SIG-M5 treated with dmso at 0.1 percent for 504 hours (cell line): ENCODE measurements around the gene GRAPL.
"Not testable (repeated sequence)": the region's sequence is repeated elsewhere in the genome, so short reads cannot be mapped to it uniquely, and the experiment has no call there.

Experiments
- DNase-seq: peaks from one replicate; lab custom pipeline; 2025; ENCODE audit not compliant: unreplicated experiment; lab: John Stamatoyannopoulos, UW

Gene GRAPL

DNA sequence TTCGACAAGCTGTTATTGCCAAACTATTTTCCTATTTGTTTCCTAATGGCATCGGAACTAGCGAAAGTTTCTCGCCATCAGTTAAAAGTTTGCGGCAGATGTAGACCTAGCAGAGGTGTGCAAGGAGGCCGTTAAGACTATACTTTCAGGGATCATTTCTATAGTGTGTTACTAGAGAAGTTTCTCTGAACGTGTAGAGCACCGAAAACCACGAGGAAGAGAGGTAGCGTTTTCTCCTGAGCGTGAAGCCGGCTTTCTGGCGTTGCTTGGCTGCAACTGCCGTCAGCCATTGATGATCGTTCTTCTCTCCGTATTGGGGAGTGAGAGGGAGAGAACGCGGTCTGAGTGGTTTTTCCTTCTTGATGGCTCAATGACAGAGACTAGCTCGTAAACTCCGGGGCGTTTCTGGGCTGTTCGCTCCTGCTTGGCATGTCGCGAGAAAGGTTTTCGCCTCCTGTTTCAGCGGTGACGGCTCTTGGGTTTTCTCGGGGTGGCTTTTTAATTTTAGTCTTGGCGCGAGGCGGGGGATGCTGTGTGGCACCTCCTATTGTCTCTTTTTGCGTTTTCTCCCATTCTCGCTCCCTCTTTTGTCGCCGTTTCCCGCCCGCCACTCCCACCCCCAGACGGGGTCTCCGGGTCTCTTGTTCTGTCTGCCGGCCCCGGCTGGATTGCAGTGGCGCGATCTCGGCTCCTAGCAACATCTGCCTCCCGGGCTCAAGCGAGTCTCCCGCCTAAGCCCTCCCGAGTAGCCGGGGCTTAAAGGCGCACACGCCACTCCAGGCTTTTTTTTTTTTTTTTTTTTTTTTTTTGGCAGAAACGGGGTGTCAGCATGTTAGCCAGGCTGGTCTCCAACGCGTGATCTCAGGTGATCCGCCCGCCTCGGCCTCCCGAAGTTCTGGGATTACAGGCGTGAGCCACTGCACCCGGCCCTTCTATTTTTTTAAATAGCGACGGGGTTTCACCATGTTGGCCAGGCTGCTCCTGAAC lies 60.8 kb downstream of the GRAPL start:
- DNase-seq, result not testable (repeated sequence)

DNA sequence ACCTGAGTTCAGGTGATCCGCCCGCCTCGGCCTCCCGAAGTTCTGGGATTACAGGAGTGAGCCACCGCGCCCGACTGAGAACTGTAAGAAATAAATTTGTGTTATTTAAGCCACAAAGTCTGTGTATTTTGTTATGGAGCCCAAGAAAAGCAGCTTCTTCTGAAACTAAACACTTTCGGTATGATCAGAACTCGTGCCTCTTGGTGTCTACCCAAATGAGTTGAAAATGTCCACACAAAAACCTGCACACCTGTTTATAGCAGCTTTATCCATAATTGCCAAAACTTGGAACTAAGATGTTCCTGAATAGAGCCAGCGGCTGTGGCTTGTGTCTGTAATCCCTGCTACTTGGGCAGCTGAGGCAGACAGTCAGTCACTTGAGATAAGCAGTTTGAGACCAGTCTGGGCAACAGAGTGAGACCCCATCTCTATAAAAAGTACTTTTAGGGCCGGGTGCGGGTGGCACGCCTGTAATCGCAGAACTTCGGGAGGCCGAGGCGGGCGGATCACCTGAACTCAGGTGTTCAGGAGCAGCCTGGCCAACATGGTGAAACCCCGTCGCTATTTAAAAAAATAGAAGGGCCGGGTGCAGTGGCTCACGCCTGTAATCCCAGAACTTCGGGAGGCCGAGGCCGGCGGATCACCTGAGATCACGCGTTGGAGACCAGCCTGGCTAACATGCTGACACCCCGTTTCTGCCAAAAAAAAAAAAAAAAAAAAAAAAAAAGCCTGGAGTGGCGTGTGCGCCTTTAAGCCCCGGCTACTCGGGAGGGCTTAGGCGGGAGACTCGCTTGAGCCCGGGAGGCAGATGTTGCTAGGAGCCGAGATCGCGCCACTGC lies 61.7 kb downstream of the GRAPL start:
- not testable (repeated sequence) for DNase-seq

- not testable (repeated sequence) for DNase-seq
Measured at GRCh38 chr17:19189781-19190405, 62.5 kb downstream of the GRAPL start.

- DNase-seq, result not testable (repeated sequence)
Measured at GRCh38 chr17:19196382-19197204, 69.2 kb downstream of the GRAPL start.

DNA sequence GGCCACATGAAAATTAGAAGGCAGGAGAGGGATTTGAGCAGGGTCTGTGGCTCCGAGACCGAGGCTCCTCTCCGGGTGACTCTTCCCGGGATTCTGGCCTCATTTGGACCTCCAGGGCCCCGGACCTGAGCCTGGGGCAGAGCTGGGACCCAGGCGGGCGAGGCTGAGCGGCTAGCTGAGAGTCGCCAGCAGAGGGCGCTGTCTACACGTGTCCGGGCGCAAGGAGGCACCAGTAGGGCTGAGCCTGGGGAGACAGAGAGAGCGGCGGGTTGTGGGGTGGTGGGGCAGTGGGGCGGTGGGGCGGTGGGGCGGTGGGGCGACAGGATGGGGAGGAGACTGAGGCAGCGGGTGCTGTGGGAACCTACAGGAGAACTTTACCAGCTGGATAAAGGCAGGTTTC lies 75.1 kb downstream of the GRAPL start:
- not testable (repeated sequence) for DNase-seq

- not testable (repeated sequence) for DNase-seq
Measured at GRCh38 chr17:19203429-19203828, 76.0 kb downstream of the GRAPL start.
